Mucosa of rectum (tissue), 2 donors: ENCODE data around the gene CDH15.

Source experiments
- H3K27ac ChIP-seq, 2 donors: one replicate each; pipeline ENCODE4 v1.7.0; 2013; ENCODE audit warnings: inconsistent platforms in 2 of 2, low read depth in 2 of 2, low read length in 2 of 2
- H3K27me3 ChIP-seq, 2 donors: one replicate each; pipeline ENCODE4 v1.7.0; 2013; ENCODE audit warnings: low read length in 2 of 2; ENCODE audit not compliant: control insufficient read depth in 2 of 2, insufficient read depth in 2 of 2
- H3K36me3 ChIP-seq, 2 donors: one replicate each; pipeline ENCODE4 v1.7.0; 2013; ENCODE audit warnings: low read length in 2 of 2; ENCODE audit not compliant: control insufficient read depth in 2 of 2, insufficient read depth in 2 of 2
- H3K4me1 ChIP-seq, 2 donors: one replicate each; pipeline ENCODE4 v1.7.0; 2013; ENCODE audit warnings: low read length in 2 of 2, mild to moderate bottlenecking in 1 of 2; ENCODE audit not compliant: control insufficient read depth in 2 of 2, insufficient read depth in 2 of 2
- H3K4me3 ChIP-seq, 2 donors: one replicate each; pipeline ENCODE4 v1.7.0; 2013; ENCODE audit warnings: low read length in 2 of 2
- H3K9ac ChIP-seq, 2 donors: one replicate each; pipeline ENCODE4 v1.7.0; 2013; ENCODE audit warnings: low read length in 2 of 2, low read depth in 1 of 2, mild to moderate bottlenecking in 1 of 2
- H3K9me3 ChIP-seq, 2 donors: one replicate each; pipeline ENCODE4 v1.7.0; 2013; ENCODE audit warnings: low read length in 2 of 2; ENCODE audit not compliant: control insufficient read depth in 2 of 2
- donor health status: healthy.
- donor health status: Normal muscosa, but diverticular disease.

Gene CDH15

GRCh38 chr16:89193576-89194293 is 22.2 kb downstream of the CDH15 start:
- Histone ChIP-seq H3K9ac (no peak overlapping the region), H3K36me3 (no peaks in the 10 kb centered on the region), H3K4me3 (no peak overlapping the region), H3K27ac (no peak overlapping the region), H3K4me1 (no peaks in the 10 kb centered on the region), H3K9me3 (no peaks in the 10 kb centered on the region), H3K27me3 (peaks cover 5 to 7% of the 10 kb centered on the region in 2 donors)

- no peak overlapping the region for H3K9ac ChIP-seq
- no peak overlapping the region for H3K4me3 ChIP-seq
- H3K4me1 ChIP-seq = no peaks in the 10 kb centered on the region
- no peaks in the 10 kb centered on the region for H3K36me3 ChIP-seq
- H3K9me3 ChIP-seq = no peaks in the 10 kb centered on the region
- H3K27ac ChIP-seq = no peak overlapping the region
- peaks cover 9 to 16% of the 10 kb centered on the region in 2 donors for H3K27me3 ChIP-seq
These were observed 23.1 kb downstream of the CDH15 start for GRCh38 chr16:89194340-89195311.

- H3K9me3 ChIP-seq = no peaks in the 10 kb centered on the region
- H3K9ac ChIP-seq = no peak overlapping the region
- H3K4me1 ChIP-seq = peaks cover 0 to under 1% of the 10 kb centered on the region in 2 donors
- H3K4me3 ChIP-seq = no peak overlapping the region
- no peak overlapping the region for H3K27ac ChIP-seq
- peaks cover 16 to 23% of the 10 kb centered on the region in 2 donors for H3K27me3 ChIP-seq
- no peaks in the 10 kb centered on the region for H3K36me3 ChIP-seq
These were observed 24.1 kb downstream of the CDH15 start for GRCh38 chr16:89195521-89196171.

- no peaks in the 10 kb centered on the region for H3K36me3 ChIP-seq
- H3K9ac ChIP-seq = no peak overlapping the region
- H3K4me1 ChIP-seq = peaks cover 0 to 3% of the 10 kb centered on the region in 2 donors
- peaks cover 17 to 24% of the 10 kb centered on the region in 2 donors for H3K27me3 ChIP-seq
- no peak overlapping the region for H3K4me3 ChIP-seq
- no peaks in the 10 kb centered on the region for H3K9me3 ChIP-seq
- H3K27ac ChIP-seq = no peak overlapping the region
These were observed 25.6 kb downstream of the CDH15 start for GRCh38 chr16:89197033-89197632.

- H3K4me1 ChIP-seq = peaks cover 0 to 3% of the 10 kb centered on the region in 2 donors
- H3K4me3 ChIP-seq = no peak overlapping the region
- H3K27ac ChIP-seq = no peak overlapping the region
- no peaks in the 10 kb centered on the region for H3K36me3 ChIP-seq
- H3K9ac ChIP-seq = no peak overlapping the region
- peaks cover 17 to 29% of the 10 kb centered on the region in 2 donors for H3K27me3 ChIP-seq
- H3K9me3 ChIP-seq = no peaks in the 10 kb centered on the region
These were observed 26.3 kb downstream of the CDH15 start for GRCh38 chr16:89197633-89198416.

GRCh38 chr16:89198417-89199240 is 27.1 kb downstream of the CDH15 start:
- no peak overlapping the region for H3K4me3 ChIP-seq

GRCh38 chr16:89199241-89200123 is 27.9 kb downstream of the CDH15 start:
- Histone ChIP-seq H3K4me1 (peaks cover 0 to 3% of the 10 kb centered on the region in 2 donors), H3K27ac (no peak overlapping the region), H3K4me3 (no peak overlapping the region), H3K9ac (no peak overlapping the region), H3K36me3 (no peaks in the 10 kb centered on the region), H3K27me3 (peaks cover 17 to 37% of the 10 kb centered on the region in 2 donors), H3K9me3 (no peaks in the 10 kb centered on the region)

More at GRCh38 chr16:89198417-89199240, 27.1 kb downstream of the CDH15 start:
- Histone ChIP-seq H3K4me1 (peaks cover 0 to 3% of the 10 kb centered on the region in 2 donors), H3K36me3 (no peaks in the 10 kb centered on the region), H3K9ac (no peak overlapping the region), H3K9me3 (no peaks in the 10 kb centered on the region), H3K27me3 (peaks cover 17 to 36% of the 10 kb centered on the region in 2 donors), H3K27ac (no peak overlapping the region)

- peak within 1 kb of the TSS in 1 of 2 donors; percentile 16 for H3K4me3 ChIP-seq
- H3K9ac ChIP-seq = no peak within 1 kb of the TSS
- H3K36me3 ChIP-seq = no peaks in the 10 kb centered on the region
- peaks cover 0 to 3% of the 10 kb centered on the region in 2 donors for H3K4me1 ChIP-seq
- H3K27me3 ChIP-seq = peaks cover 17 to 37% of the 10 kb centered on the region in 2 donors
- no peak within 1 kb of the TSS for H3K27ac ChIP-seq
- H3K9me3 ChIP-seq = no peaks in the 10 kb centered on the region
These were observed 28.7 kb downstream of the CDH15 start, which contains the start of gene SLC22A31 for GRCh38 chr16:89200124-89200849. Gene SLC22A31, minus strand, starts transcription at chr16:89200537. Its CDS starts 36 bp downstream, at chr16:89200501.
